H1 (cell line): ENCODE results near the gene ZNF516. TPM values are rescaled to one million over a fixed set of nuclear protein-coding genes. Genes with fewer than 3 reads are reported as not detected.

Experiments
- CTCF ChIA-PET: fragments of 300-600 bp; sonication (Branson Sonifier 250); formaldehyde crosslinking; loops from one replicate; lab custom pipeline; 2021; ENCODE audit not compliant: partially characterized antibody; lab: Charles Lee
- POLR2A ChIA-PET: fragments of 300-600 bp; sonication (Branson Sonifier 250); formaldehyde crosslinking; loops from one replicate; lab custom pipeline; 2021; ENCODE audit warnings: inconsistent platforms; ENCODE audit not compliant: partially characterized antibody; lab: Charles Lee
- DNase-seq, 2 experiments: peaks; one replicate each; pipeline versions ENCODE4 v3.0.0 to v3.0.0-alpha.2; 2010 to 2022; ENCODE audit warnings: low spot score in 2 of 2, low read depth in 1 of 2, mixed read lengths in 1 of 2
- FAIRE-seq: peaks from 2 replicates; lab custom pipeline; 2011; peaks lifted over from hg19 to GRCh38; lab: Jason Lieb, UNC
- H2AFZ ChIP-seq: 2 replicates; pipeline ENCODE4 v1.8.1; 2012; ENCODE audit warnings: low read length, inconsistent platforms
- H2AK5ac ChIP-seq: 2 replicates; pipeline ENCODE4 v1.6.1; 2013; ENCODE audit warnings: low read depth, low read length
- H2BK120ac ChIP-seq: replicated peaks from 2 replicates; pipeline ENCODE3; 2013; ENCODE audit warnings: low read depth, low read length, inconsistent platforms
- H2BK12ac ChIP-seq: 2 replicates; pipeline ENCODE4 v1.6.1; 2013; ENCODE audit warnings: low read depth, low read length
- H2BK15ac ChIP-seq: 2 replicates; pipeline ENCODE4 v1.6.1; 2013; ENCODE audit warnings: low read length
- H2BK20ac ChIP-seq: 2 replicates; pipeline ENCODE4 v1.6.1; 2013; ENCODE audit warnings: low read length
- H2BK5ac ChIP-seq: 2 replicates; pipeline ENCODE4 v1.6.1; 2013; ENCODE audit warnings: low read depth, low read length
- H3K14ac ChIP-seq: 2 replicates; pipeline ENCODE4 v1.6.1; 2013; ENCODE audit warnings: inconsistent platforms; ENCODE audit not compliant: insufficient read length
- H3K18ac ChIP-seq: 2 replicates; pipeline ENCODE4 v1.6.1; 2013; ENCODE audit warnings: low read length; ENCODE audit errors: extremely low read depth
- H3K23ac ChIP-seq: 2 replicates; pipeline ENCODE4 v1.6.1; 2013; ENCODE audit warnings: inconsistent platforms; ENCODE audit not compliant: insufficient read length
- H3K23me2 ChIP-seq: 2 replicates; pipeline ENCODE4 v1.6.1; 2013; ENCODE audit warnings: low read depth, low read length
- H3K27ac ChIP-seq: 2 replicates; pipeline ENCODE4 v1.6.1; 2011; ENCODE audit warnings: low read depth, low read length, inconsistent platforms
- H3K27me3 ChIP-seq, 4 experiments: replicated peaks in 1 of 4; 1 replicate in 1 of 4; 2 replicates in 3 of 4; pipeline versions ENCODE4 v1.6.1 to v1.8.1; 2011 to 2013; ENCODE audit warnings: low read length in 3 of 4, mild to moderate bottlenecking in 3 of 4, inconsistent platforms in 2 of 4, mixed read lengths in 2 of 4, moderate library complexity in 1 of 4; ENCODE audit not compliant: control insufficient read depth in 3 of 4, insufficient read depth in 3 of 4; ENCODE audit errors: extremely low read depth in 1 of 4
- H3K36me3 ChIP-seq, 4 experiments: 2 replicates each; pipeline versions ENCODE4 v1.6.1 to v1.8.1; 2011 to 2013; ENCODE audit warnings: mild to moderate bottlenecking in 4 of 4, low read length in 3 of 4, moderate library complexity in 2 of 4, control low read depth in 1 of 4, inconsistent platforms in 1 of 4; ENCODE audit not compliant: insufficient read depth in 4 of 4, control insufficient read depth in 2 of 4
- H3K4ac ChIP-seq: replicated peaks from 2 replicates; pipeline ENCODE3; 2013; ENCODE audit warnings: low read length, low read depth, mixed read lengths, inconsistent platforms; ENCODE audit not compliant: insufficient read length
- H3K4me1 ChIP-seq, 4 experiments: replicated peaks in 1 of 4; 1 replicate in 1 of 4; 2 replicates in 3 of 4; pipeline versions ENCODE4 v1.6.1 to v1.8.1; 2011 to 2013; ENCODE audit warnings: low read length in 3 of 4, inconsistent platforms in 2 of 4, mixed read lengths in 1 of 4; ENCODE audit not compliant: insufficient read depth in 4 of 4, control insufficient read depth in 3 of 4
- H3K4me2 ChIP-seq, 2 experiments: 2 replicates each; pipeline versions ENCODE4 v1.6.1 to v1.8.1; 2011 to 2013; ENCODE audit warnings: low read depth in 2 of 2, low read length in 2 of 2, control low read depth in 1 of 2, inconsistent platforms in 1 of 2, mild to moderate bottlenecking in 1 of 2; ENCODE audit not compliant: insufficient read depth in 1 of 2
- H3K4me3 ChIP-seq, 4 experiments: fragments of 200-600, 300-600 bp in 1 of 4; sonication (generic), shearing (Covaris generic), sonication (Bioruptor Twin) in 1 of 4; 2 replicates each; pipeline versions ENCODE4 v1.5.1 to v1.8.1; 2011 to 2016; ENCODE audit warnings: low read length in 4 of 4, low read depth in 3 of 4, control low read depth in 2 of 4, inconsistent platforms in 2 of 4, mild to moderate bottlenecking in 2 of 4, mixed read lengths in 1 of 4, moderate library complexity in 1 of 4; ENCODE audit not compliant: insufficient read depth in 2 of 4; ENCODE audit errors: extremely low read depth in 1 of 4
- H3K56ac ChIP-seq: replicated peaks from 2 replicates; pipeline ENCODE3; 2013; ENCODE audit warnings: low read depth, mild to moderate bottlenecking, mixed read lengths, low read length, inconsistent platforms; ENCODE audit not compliant: insufficient read length
- H3K79me1 ChIP-seq: 2 replicates; pipeline ENCODE4 v1.6.1; 2013; ENCODE audit warnings: low read depth, low read length, control low read depth
- H3K79me2 ChIP-seq, 2 experiments: 2 replicates each; pipeline versions ENCODE4 v1.6.1 to v1.8.1; 2012 to 2013; ENCODE audit warnings: low read length in 2 of 2, mild to moderate bottlenecking in 2 of 2, inconsistent platforms in 1 of 2; ENCODE audit not compliant: insufficient read depth in 2 of 2, control insufficient read depth in 1 of 2
- H3K9ac ChIP-seq, 4 experiments: replicated peaks in 1 of 4; 1 replicate in 1 of 4; 2 replicates in 3 of 4; pipeline versions ENCODE4 v1.6.1 to v1.8.1; 2011 to 2013; ENCODE audit warnings: low read depth in 3 of 4, low read length in 3 of 4, control low read depth in 2 of 4, mild to moderate bottlenecking in 2 of 4, moderate library complexity in 2 of 4, inconsistent platforms in 1 of 4; ENCODE audit errors: extremely low read depth in 1 of 4
- H3K9me3 ChIP-seq, 2 experiments: 2 replicates each; pipeline versions ENCODE4 v1.6.1 to v1.8.1; 2012 to 2013; ENCODE audit warnings: mild to moderate bottlenecking in 2 of 2, moderate library complexity in 2 of 2, control low read depth in 1 of 2, inconsistent platforms in 1 of 2, low read depth in 1 of 2, low read length in 1 of 2, mixed read lengths in 1 of 2; ENCODE audit not compliant: insufficient read depth in 2 of 2
- H4K20me1 ChIP-seq, 2 experiments: replicated peaks in 1 of 2; 2 replicates each; pipeline versions ENCODE3 to v1.8.1; 2011 to 2013; ENCODE audit warnings: inconsistent platforms in 2 of 2, low read length in 2 of 2, mild to moderate bottlenecking in 1 of 2; ENCODE audit not compliant: insufficient read depth in 2 of 2, control insufficient read depth in 1 of 2
- H4K5ac ChIP-seq: 2 replicates; pipeline ENCODE4 v1.6.1; 2013; ENCODE audit warnings: low read length, low read depth, mixed read lengths, inconsistent platforms; ENCODE audit not compliant: insufficient read length
- H4K8ac ChIP-seq: 2 replicates; pipeline ENCODE4 v1.8.0; 2013; ENCODE audit warnings: mild to moderate bottlenecking, moderate library complexity, low read length, inconsistent platforms; ENCODE audit not compliant: insufficient read depth; ENCODE audit errors: extremely low read depth
- H4K91ac ChIP-seq: replicated peaks from 2 replicates; pipeline ENCODE3; 2013; ENCODE audit warnings: low read length, mixed read lengths, inconsistent platforms; ENCODE audit not compliant: insufficient read length
- ATF3 ChIP-seq: IDR thresholded peaks from 2 replicates; pipeline ENCODE4 v1.6.1; 2011; ENCODE audit warnings: low read depth, mild to moderate bottlenecking, low read length; ENCODE audit not compliant: insufficient read depth
- BACH1 ChIP-seq: IDR thresholded peaks from 2 replicates; pipeline ENCODE4 v1.6.1; 2012; ENCODE audit warnings: low read length, improper control_type of control experiment
- WGBS, 2 experiments: shearing (Covaris generic) in 1 of 2; methylation state at CpG; one replicate each; pipeline versions ENCODE4 v1.1.6 to v1.1.7; 2013 to 2015; ENCODE audit warnings: low lambda C conversion rate in 2 of 2, mixed read lengths in 2 of 2, inconsistent platforms in 1 of 2, low coverage in 1 of 2, missing lambda C conversion rate in 1 of 2; ENCODE audit not compliant: insufficient replicate concordance in 2 of 2, insufficient coverage in 1 of 2, insufficient read length in 1 of 2; ENCODE audit errors: extremely low coverage in 1 of 2, missing lambda C conversion rate in 1 of 2; 5-methylcytosine and 5-hydroxymethylcytosine counted together
- polyA plus RNA-seq, 7 experiments: library from polyadenylated mRNA; depleted of rRNA in 3 of 7; stranded (reverse) in 5 of 7; unstranded in 2 of 7; fragments of >200 nt in 5 of 7; fragments of 200-250 nt in 2 of 7; gene quantifications; 1 replicate in 5 of 7; 2 replicates in 1 of 7; 4 replicates in 1 of 7; pipeline versions ENCODE4 v1.2.1 to v1.2.3, GENCODE V29; 2011 to 2013; ENCODE audit warnings: missing spikeins in 2 of 7, mixed read lengths in 2 of 7
- total RNA-seq: library from RNA; stranded (reverse); fragmentation: NEBNext Ultra II Directional; extraction: Animal tissue kit (Norgen Biotek cat#: 25700); gene quantifications from 2 replicates; pipeline ENCODE4 v1.2.1, GENCODE V29; 2021

ZNF516 gene
- total and polyA plus RNA-seq, 2 of the 8 experiments (the other 6 are each of a cell fraction or from before 2014, with no cell fraction given): 7.3 to 17.0 TPM

DNA sequence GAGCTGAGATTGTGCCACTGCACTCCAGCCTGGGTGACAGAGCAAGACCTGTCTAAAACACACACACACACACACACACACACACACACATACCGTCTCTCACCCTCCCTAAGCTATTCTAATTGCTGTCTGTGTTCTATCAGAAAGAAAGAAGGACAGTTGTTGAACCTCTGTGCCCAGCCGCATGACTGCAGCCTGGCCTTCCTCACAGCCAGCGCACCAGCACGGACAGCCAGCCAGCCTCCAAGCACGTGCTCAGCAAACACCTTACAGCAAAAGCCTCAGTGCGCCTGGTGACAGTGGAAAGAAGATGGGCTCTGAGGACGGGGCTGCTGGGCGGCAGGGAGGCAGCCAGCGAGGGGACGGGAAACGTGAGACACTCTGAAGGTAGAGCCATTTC lies 58.0 kb downstream of the ZNF516 start:
- no peak overlapping the region for H2BK12ac ChIP-seq
- H2BK20ac ChIP-seq: no peak overlapping the region
- ChIA-PET POLR2A (no interaction called here), CTCF (interaction anchor here (1.1 to 2.9 kb wide), 8 partner anchors 9 to 221 kb away, joined by 3 to 15 read pairs (median 7); no protein-coding TSS in a partner anchor)
- H2BK120ac ChIP-seq: no peak overlapping the region
- H3K4ac ChIP-seq: no peak overlapping the region
- no peak overlapping the region for H4K91ac ChIP-seq
- 94% methylated on average over 11 of the region's 11 CpGs; no CpG with 5 or more reads in 1 of the 2 experiments for WGBS, 2 experiments
- no peak overlapping the region for H3K18ac ChIP-seq
- no peak overlapping the region for H2AK5ac ChIP-seq
- no peak for DNase-seq
- H2BK5ac ChIP-seq: no peak overlapping the region
- no peak overlapping the region for H3K23ac ChIP-seq
- H2AFZ ChIP-seq: no peak overlapping the region
- no peak overlapping the region for H3K56ac ChIP-seq
- no peaks in the 10 kb centered on the region for H3K23me2 ChIP-seq
- H3K14ac ChIP-seq: no peak overlapping the region
- no peak overlapping the region for H3K4me2 ChIP-seq
- FAIRE-seq: no peak
- H3K4me1 ChIP-seq: no peaks in the 10 kb centered on the region
- peak overlapping the region; percentile 57; the same call in 1 of the 2 replicates for H4K8ac ChIP-seq
- no peak overlapping the region for H3K27ac ChIP-seq
- no peak overlapping the region for H3K4me3 ChIP-seq
- peaks cover 11% of the 10 kb centered on the region for H3K79me1 ChIP-seq
- peaks cover 0 to 14% (median 6%) of the 10 kb centered on the region in 4 experiments; a peak in 6 of 8 replicates for H3K36me3 ChIP-seq
- H3K27me3 ChIP-seq: no peaks in the 10 kb centered on the region
- TF ChIP-seq ATF3: no peak
- no peak for TF ChIP-seq BACH1
- no peak overlapping the region for H2BK15ac ChIP-seq
- H3K9ac ChIP-seq: no peak overlapping the region
- H3K9me3 ChIP-seq: no peaks in the 10 kb centered on the region
- no peak overlapping the region for H4K5ac ChIP-seq
- peaks cover 0 to 8% of the 10 kb centered on the region in 2 experiments; a peak in 1 of 4 replicates for H3K79me2 ChIP-seq
- peaks cover 3 to 22% of the 10 kb centered on the region in 2 experiments for H4K20me1 ChIP-seq
